COR-L47 (cell line): ENCODE data around the gene SAP25.
"Not testable (repeated sequence)": the region's sequence is repeated elsewhere in the genome, so short reads cannot be mapped to it uniquely, and the experiment has no call there.

Source experiments
- DNase-seq: peaks from one replicate; lab custom pipeline; 2025; lab: John Stamatoyannopoulos, UW

SAP25 gene

DNA sequence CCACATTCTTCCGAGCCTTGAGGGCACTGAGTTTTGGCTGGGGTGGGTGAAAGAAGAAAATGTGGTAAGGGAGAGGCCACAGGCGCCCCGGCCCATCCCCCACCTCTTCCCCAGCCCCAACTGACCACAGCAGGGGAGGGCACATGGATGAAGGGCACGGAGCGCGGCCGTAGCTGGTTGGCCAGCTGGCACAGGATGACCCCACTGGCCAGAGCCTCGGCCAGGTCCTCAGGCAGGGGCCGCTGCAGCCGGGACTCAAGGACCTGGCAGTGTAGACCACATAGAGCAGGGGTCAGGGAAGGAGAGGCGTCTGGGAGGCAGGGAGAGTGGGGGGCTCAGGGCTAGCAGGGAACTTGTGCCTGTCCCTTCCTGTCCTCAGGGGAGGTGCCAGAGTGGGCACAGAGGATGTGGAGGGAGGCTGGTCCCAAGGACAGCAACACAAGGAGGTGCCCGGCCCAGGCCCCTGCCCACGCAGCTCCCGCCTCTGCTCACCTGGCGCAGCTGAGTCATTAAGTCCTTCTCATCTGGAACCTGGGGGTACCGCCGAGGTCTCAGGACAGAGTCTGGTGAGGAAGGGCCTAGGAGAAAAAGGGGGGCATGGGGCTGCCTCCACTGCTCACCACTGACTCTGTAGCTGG lies 2.2 kb upstream of the SAP25 start:
- no peak for DNase-seq

GRCh38 chr7:100575206-100575631 lies 1.5 kb upstream of the SAP25 start:
- DNase-seq = no peak

GRCh38 chr7:100574362-100575205 lies 884 bp upstream of the SAP25 start:
- no peak for DNase-seq

DNA sequence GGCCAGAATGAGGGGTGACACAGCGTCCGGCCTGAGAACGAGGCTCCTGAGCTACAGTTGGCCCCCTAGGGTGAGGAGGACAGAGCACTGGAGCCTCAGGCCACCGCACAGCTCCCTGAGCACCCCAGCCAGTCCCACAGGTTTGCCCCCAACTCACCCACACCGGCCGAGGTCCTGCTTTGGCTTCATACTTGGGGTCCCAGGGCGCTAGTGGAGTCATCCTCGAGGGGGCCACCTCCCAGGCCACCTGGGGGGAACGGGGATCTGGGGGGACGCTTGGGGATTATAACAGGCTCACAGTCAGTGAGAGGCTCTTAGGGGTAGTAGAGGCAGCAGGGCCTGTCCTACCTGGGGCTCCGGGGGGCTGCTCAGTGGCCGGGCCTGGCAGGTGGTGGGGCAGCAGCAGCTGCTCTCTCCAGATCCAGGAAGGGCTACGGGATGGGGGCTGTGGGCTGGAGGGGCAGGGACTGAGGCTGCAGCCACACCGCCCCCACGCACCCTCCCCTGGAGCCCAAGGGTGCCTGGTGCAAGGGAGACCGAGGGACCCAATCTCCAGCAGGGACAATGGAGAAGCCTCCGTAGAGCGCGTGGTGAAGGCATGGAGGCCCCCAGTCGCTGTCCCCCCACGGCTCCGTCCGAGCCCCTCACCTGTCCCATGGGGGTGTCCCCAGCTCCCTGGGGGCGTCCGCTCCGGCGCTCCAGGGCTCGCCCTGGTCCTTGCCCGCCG lies 588 bp downstream of the SAP25 start:
- DNase-seq = no peak

GRCh38 chr7:100572281-100572948 lies 1.3 kb downstream of the SAP25 start:
- no peak for DNase-seq

- no peak for DNase-seq
These were observed 1.9 kb downstream of the SAP25 start for GRCh38 chr7:100571829-100572116.

DNA sequence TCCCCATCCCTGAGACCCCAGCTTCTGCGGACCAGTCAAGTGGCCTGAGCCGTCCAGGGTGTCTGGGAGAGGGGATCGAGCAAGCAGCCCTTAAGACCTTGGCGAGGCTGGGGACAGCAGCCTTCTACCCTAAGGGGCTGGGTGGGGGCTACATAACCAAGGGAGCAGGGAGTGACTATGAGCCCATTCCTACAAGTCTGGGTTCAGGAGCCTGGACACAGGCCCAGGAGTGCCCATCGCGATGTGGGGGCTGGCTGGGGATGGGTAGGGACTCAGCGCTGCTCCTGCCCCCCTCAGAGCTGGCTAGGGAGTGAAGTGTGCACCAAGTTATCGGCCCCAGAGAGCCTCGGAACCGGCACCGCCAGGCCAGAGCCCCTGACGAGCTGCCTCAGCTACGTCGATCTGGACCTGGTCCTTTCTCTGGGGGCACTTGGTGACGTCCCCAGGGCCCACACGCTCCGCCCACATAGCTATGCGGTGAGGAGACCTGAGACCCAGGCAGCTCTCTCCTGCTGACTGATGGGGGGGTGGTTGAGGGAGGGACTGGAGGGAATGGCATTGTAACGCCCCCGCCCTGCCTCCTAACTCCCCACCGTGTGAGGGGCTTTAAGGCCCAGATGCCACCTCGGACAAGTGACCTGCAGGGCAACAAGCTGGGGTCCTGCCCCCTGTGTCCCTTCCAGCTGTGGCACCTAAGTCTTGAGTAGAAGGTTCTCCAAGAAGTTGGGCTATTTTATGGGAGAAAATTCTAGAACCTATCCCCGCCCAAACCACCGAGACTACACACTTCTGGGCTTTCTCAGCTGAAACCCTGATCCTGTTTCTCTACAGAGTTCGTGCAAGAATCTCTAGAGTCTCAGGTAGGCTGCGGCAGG lies 2.5 kb downstream of the SAP25 start:
- DNase-seq = no peak

GRCh38 chr7:100568896-100569844 lies 4.5 kb downstream of the SAP25 start:
- peak; percentile 45 for DNase-seq

GRCh38 chr7:100568176-100568895 lies 5.4 kb downstream of the SAP25 start:
- no peak for DNase-seq

DNA sequence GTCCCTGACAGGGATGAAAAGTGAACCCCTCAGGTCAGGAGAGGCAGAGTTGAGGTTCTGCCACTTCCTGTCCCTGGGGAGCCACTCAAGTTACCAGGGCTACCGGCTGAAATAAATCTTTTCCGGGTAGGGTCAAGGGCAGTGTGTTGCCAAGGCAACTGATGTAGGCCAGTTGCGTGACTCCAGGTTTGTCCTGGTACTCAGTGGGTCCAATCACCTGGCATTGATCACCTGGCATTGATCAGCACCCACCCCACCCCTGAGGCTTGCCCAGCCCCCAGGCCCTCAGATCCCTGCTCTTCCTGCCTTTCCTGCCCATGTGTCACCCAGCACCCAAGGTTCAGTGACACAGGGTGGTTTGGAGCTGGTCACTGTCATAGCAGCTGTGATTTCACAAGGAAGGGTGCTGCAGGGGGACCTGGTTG lies 5.9 kb downstream of the SAP25 start:
- DNase-seq = no peak

DNA sequence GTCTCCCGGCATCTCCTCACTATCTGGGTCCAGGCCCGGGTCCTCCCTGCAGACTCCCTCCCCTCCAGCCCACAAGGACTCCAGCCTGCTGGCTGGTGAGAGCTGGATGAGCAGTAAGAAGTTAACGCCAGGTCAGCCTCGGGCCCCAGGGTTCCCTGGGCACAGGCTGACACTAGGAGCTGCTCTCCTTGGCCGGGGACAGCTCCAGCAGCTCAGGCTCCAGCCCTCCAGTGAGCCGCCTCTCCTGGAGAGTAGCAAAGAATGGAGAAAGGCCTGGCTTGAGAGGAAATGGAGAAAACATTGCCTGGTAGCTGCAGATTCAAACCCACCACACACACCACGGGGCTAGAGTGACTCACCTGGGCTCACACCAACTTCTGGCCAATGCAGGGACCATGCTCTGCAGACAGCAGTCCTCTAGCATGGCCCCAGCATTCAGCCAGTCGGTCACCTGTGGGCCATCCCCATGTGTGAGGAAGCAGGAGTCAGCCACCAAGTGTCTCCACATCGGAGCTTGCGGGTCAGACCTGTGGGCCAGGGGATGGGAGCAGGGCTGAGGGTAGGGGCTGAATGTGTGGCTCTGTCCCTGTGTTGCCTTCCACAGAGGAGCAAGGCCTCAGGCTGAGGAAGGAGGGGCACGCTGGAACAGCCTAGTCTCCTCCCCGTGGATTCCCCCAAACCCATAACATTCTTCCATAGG lies 6.5 kb downstream of the SAP25 start:
- no peak for DNase-seq

DNA sequence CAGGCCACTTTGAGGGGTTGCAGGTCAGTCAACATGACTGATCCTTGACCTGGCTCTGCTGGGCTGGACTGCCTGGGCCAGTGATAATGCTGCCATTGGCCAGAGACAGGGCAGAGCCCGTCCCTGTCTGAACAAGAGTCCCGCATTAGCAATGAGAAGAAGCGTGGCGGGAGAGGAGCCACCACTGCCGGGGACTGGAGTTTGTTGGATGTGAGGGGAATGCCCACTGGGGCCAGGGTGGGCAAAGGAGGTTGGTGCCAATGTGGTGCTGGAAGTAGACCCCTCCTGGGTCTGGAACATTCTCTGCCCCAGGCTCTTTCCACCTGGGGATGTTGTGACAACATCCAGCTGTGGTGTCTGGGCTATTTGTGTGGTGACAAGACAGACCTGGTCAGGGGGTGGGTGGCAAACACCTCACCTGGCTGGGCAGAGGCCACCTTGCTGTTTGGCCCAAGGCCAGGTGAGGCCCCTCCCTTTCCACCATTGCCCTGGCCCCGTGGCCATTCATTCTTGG lies 7.6 kb downstream of the SAP25 start:
- DNase-seq = no peak

DNA sequence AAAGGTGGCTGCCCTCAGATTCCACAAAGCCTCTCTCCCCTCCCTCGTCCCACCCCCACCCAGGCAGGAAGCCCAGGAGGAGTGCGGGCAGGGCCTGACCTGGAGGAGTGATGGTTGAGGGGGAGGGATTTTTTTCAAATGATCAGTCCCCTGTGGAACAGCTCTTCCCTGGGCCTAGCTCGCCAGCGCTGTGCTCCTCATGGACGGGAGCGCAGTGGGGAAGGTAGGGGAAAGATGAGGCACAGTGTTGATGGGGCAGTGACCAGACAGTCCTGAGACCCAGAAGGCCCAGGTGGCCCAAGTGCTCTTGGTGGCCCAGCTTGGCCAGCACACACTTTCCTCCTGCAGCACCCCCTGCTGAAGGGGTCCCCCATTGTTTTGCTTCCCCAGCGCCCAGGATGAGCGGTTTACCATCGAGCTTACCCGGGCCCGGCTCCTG lies 8.5 kb downstream of the SAP25 start:
- no peak for DNase-seq

DNA sequence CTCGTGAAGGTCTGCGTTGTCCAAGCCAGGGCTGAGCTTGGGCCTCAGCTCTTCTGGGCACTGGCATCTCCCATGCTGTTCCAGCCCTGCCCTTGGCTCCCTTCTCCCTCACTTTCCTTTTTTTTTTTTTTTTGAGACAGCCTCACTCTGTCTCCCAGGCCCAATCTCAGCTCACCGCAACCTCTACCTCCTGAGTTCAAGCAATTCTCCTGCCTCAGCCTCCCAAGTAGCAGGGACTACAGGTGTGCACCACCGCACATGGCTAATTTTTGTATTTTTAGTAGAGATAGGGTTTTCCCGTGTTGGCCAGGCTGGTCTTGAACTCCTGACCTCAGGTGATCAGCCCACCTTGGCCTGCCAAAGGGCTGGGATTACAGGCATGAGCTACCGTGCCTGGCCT lies 9.3 kb downstream of the SAP25 start:
- not testable (repeated sequence) for DNase-seq

- peak; percentile 41 for DNase-seq
These were observed 9.8 kb downstream of the SAP25 start for GRCh38 chr7:100563809-100564400.

DNA sequence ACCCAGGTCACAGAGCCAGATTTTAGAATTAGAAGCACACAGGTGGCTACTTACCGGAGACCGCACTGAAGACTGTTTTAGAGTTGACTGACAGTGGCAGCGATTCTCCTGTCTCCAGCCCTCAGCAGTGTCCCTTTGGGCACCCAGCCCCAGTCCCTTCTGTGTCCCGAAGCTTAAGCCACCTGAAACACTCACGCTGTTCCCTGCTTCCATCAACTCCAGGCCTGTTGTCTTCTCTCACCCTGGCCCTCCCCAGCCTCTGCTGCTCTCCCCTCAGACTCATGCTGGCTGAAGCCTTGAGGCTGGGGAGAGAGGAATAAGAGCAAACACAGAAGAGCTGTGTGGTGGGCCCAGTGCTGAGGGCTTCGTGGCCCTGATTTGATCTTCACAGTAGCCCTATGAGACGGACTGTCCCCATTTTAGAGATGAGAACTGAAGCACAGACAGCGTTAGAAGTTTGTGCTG lies 10.6 kb downstream of the SAP25 start:
- no peak for DNase-seq

- no peak for DNase-seq
These were observed 11.3 kb downstream of the SAP25 start for GRCh38 chr7:100562195-100563099.
